LNCAP (cell line): ENCODE measurements around the gene RNF175.

Experiments
- TF ChIP-seq, protein P1 (sequence below): fragments of 450-650 bp; IDR thresholded peaks from 2 replicates; pipeline ENCODE4 v1.5.1; 2017; ENCODE audit warnings: mild to moderate bottlenecking

The RNF175 gene

DNA sequence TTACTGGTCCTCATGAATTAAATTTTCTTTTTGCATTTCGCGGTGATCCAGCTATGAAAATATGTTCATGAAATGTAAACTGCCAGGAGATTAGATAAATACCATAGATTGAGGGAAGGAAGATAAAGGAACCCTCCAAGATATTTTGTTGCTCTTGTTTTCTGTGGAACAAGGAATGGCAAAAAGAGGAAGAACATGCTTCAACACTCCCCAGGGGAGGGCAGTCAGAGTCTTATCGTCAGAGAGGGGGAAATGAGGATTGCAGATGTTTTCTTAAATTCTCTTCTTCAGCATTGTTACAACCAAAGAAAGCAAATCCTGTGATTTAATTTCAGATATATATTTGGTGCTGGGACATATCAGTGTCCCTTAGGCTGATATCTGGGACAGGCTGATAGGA lies 38.6 kb upstream of the RNF175 start:
- TF ChIP-seq, protein P1, sequence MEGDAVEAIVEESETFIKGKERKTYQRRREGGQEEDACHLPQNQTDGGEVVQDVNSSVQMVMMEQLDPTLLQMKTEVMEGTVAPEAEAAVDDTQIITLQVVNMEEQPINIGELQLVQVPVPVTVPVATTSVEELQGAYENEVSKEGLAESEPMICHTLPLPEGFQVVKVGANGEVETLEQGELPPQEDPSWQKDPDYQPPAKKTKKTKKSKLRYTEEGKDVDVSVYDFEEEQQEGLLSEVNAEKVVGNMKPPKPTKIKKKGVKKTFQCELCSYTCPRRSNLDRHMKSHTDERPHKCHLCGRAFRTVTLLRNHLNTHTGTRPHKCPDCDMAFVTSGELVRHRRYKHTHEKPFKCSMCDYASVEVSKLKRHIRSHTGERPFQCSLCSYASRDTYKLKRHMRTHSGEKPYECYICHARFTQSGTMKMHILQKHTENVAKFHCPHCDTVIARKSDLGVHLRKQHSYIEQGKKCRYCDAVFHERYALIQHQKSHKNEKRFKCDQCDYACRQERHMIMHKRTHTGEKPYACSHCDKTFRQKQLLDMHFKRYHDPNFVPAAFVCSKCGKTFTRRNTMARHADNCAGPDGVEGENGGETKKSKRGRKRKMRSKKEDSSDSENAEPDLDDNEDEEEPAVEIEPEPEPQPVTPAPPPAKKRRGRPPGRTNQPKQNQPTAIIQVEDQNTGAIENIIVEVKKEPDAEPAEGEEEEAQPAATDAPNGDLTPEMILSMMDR, result no peak

DNA sequence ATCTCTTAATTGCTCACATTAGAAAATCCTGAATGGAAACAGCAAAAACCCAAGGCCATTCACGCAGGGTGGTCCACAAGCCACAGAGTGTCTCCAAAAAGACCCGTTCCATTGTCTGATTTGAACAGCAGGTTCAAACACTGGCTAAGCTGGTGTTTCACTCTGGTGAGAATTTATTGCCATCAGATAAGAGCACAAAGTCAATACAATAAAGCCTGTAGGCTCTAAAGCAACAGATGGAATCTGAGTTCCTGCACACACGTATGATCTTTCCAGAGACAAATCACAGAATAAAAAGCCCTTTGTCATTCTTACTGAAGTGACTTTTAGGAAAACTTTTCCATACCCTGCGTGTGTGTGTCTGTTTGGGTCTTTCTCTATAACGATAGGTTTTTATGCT lies 34.2 kb upstream of the RNF175 start:
- TF ChIP-seq, protein P1, result no peak

DNA sequence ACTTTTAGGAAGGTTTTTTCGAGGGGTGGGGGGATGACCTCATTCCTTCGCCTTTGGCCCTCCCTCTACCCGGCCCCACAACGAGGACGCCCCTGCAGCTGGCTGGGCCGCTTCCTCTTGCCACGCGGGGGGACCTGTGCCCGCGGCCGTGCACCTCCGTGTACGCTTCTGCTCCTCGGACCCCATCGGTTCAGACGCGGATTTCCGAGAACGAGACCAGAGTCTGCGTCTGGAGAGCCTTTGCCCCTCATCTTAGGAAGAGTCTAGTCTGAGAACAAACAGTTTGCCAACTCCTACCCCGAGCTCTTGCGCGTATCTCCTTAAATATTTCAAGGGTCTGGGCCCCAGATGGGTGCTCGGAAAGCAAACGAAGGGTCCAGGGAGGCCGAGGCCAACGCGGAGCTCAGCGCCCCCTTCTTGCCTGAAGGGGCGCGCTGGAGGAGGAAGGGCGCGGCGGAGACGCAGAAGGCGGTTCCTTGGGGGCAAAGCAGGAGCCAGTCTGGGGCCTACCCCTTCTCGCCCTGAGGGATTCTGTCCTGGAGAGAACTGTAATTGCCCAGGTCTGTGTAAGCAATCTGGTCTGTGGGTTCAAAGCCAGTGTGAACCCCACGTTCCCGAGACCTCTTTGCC lies 32.9 kb upstream of the RNF175 start:
- TF ChIP-seq, protein P1, result no peak

DNA sequence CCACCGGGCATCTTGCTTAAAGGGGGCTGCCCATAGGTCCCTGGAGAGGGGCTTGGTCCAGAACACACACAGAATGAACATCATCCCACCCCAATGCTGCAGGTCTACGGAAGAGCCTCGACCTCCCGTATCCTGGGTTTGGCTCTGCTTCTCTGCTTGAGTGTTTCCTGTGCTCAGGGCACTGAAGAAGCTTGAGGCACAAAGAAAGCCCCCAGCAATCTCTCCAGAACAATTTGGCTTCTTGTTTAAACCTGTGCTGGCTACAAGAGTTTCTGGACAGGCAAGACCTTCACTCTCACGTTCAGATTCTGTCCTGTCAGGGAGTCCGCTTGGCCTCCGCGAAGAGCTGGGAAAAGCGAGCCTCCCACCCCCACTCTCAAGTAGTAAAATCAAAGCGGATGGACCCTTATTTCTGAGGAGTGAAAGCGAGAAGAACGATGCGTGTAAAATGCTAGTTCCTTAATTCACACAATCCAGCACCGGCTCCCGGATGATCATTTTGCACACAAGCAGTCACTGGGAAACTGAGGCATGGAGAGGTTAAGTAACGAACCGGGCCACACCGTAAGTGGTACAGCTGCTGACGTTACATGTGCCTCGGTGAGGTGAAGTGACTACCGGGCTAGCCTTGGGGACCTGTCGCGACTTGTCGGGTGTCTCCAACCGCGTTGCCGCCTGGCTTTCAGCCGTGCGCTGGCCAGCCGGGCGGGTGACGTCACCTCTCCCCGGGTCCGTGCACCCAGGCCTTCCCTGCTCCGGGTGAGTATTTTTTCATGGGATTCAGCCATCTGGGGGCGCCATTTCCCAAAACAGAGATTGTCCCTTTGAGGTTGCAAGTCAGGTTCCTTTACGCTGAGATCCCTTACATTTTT lies 32.2 kb upstream of the RNF175 start:
- TF ChIP-seq, protein P1, result peak; percentile 18; the same call in 1 of the 2 replicates

DNA sequence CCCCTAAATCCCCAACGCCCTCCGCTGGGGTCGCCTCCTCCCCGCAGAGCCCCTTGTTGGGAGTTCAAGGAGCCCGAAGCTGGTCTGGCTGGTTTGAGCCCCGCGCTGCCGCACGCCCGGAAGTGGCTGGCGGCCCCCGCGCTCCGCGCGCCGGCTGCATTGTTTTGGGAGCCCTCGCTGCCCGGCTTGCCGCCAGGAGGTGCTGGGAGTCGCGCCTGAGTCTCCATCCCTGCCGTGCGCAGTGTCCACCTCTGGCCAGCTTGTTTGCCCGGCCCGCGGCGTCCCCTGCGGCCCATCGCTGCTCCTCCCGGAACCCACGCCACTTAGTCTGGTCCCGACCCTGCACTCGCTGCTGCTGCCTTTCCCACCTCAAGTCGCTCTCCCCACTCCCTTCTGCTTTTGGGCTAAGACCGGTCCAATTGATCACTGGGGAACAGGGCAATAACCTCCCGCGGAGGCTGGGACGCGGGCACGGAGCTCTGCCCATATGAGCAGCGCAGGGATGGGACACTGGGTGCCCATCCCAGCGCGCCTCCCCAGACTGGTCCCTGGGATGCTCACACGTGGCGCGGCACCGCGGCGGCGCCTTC lies 31.2 kb upstream of the RNF175 start:
- TF ChIP-seq, protein P1, result no peak

DNA sequence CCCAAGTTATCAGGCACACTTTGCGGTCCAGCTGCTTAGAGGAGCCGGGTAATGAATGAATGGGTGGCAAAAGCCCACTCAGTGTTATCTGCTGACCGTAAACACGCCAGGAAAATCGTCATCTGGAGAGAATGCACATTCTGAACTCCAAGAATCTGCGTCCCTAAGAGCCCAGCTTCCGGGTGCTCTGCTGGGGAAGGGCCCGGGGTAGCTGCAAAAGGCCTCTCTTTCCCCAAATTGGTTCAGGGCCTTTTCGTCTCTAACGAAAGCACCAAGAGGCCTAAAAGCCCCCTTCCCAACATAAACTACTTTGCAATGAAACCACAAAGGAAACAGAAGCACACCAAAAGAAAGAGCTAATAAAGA lies 30.7 kb upstream of the RNF175 start:
- TF ChIP-seq, protein P1, result no peak

DNA sequence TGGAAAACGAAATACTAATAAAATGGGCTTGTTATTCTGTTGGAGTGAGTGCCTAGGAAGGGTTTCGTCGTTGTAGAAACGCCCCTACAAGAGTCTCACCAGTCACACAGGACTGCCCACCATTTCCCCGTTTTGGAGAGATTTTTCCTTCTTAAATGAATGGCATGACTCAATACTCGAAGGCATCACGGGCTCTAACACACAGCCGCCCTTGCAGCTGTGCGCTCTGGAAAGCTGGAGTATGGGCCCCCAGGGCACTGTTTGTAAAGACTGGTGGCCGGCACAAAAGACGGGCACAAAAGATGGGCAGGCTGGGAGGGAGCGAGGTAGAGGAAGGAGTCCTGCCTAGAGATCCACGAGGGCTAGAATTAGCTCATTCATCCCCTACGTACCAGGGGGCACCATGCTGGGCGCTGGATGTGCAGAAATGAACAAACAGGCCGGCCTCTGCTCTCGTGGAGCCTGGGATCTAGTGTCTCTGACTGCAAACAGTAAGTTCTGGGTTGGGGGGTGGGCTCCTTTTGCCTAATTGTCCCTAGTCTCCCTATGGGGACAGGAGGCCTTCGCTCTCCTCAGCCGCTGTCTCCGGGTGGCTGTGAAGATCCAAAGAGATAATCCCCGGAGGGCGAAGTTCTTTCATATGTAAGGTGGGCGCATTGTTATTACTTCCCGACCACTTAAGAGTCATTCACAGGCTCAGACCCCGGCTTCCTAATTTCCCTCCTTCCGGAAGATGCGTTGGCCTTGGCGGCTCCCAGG lies 30.1 kb upstream of the RNF175 start:
- TF ChIP-seq, protein P1, result no peak
